ENCODE results near the gene CDKL2. TPM values are rescaled to one million over a fixed set of nuclear protein-coding genes. Genes with fewer than 3 reads are reported as not detected.

Gene CDKL2
- total RNA-seq, 6 experiments from 2014 or later: 0.05 TPM; not detected in 5

GRCh38 chr4:75552452-75552851 is 77.9 kb downstream of the CDKL2 start:
- intact Hi-C loops (cut with DNase I): no loop called here
- Histone ChIP-seq H3K9me3 (no peaks in the 10 kb centered on the region), H3K4me1 (no peaks in the 10 kb centered on the region), H3K36me3 (no peaks in the 10 kb centered on the region), H3K27ac (no peak overlapping the region), H3K4me3 (no peak overlapping the region), H3K27me3 (no peaks in the 10 kb centered on the region)
- no peak for ATAC-seq
- TF ChIP-seq CTCF (IDR thresholded peaks at IDR 0.05) (no peak), POLR2A (IDR thresholded peaks at IDR 0.05) (no peak)
- no peak for DNase-seq

GRCh38 chr4:75549019-75549418 is 81.3 kb downstream of the CDKL2 start:
- no peak for DNase-seq

GRCh38 chr4:75547647-75548387 is 82.5 kb downstream of the CDKL2 start:
- ATAC-seq (peak in 2 of 4 donors; percentile 35 to 40), DNase-seq (peak in 1 of 3 donors; percentile 43)
- WGBS (ENCODE audit: insufficient coverage, low coverage, low lambda C conversion rate, missing lambda C conversion rate): 67% methylated on average over 9 of the region's 15 CpGs
- no peak for TF ChIP-seq CTCF (IDR thresholded peaks at IDR 0.05)
- TF ChIP-seq POLR2A (IDR thresholded peaks at IDR 0.05): no peak
- intact Hi-C loops (cut with DNase I): no loop called here
- Histone ChIP-seq H3K4me1 (no peaks in the 10 kb centered on the region), H3K36me3 (no peaks in the 10 kb centered on the region), H3K4me3 (no peak overlapping the region), H3K27me3 (no peaks in the 10 kb centered on the region), H3K9me3 (no peaks in the 10 kb centered on the region), H3K27ac (no peak overlapping the region)

More at GRCh38 chr4:75549019-75549418, 81.3 kb downstream of the CDKL2 start:
- no peaks in the 10 kb centered on the region for H3K9me3 ChIP-seq
- no peaks in the 10 kb centered on the region for H3K36me3 ChIP-seq
- H3K4me1 ChIP-seq: no peaks in the 10 kb centered on the region
- ATAC-seq: no peak
- no peaks in the 10 kb centered on the region for H3K27me3 ChIP-seq
- intact Hi-C loops (cut with DNase I): no loop called here
- no peak overlapping the region for H3K27ac ChIP-seq
- no peak overlapping the region for H3K4me3 ChIP-seq
- no peak for TF ChIP-seq CTCF (IDR thresholded peaks at IDR 0.05)
- no peak for TF ChIP-seq POLR2A (IDR thresholded peaks at IDR 0.05)
- WGBS (ENCODE audit: insufficient coverage, low coverage, low lambda C conversion rate, missing lambda C conversion rate): 100% methylated on average over 2 of the region's 2 CpGs

- Histone ChIP-seq H3K4me3 (no peak overlapping the region), H3K9me3 (no peaks in the 10 kb centered on the region), H3K4me1 (no peaks in the 10 kb centered on the region), H3K36me3 (peaks cover 0 to 3% (median 0%) of the 10 kb centered on the region in 4 donors), H3K27ac (no peak overlapping the region), H3K27me3 (no peaks in the 10 kb centered on the region)
- TF ChIP-seq CTCF (IDR thresholded peaks at IDR 0.05) (no peak), POLR2A (IDR thresholded peaks at IDR 0.05) (no peak)
- no CpG with 5 or more reads among the region's 5 CpGs for WGBS (ENCODE audit: insufficient coverage, low coverage, low lambda C conversion rate, missing lambda C conversion rate)
- DNase-seq: no peak
- no peak for ATAC-seq
- intact Hi-C loops (cut with DNase I): no loop called here
These were observed 84.8 kb downstream of the CDKL2 start for GRCh38 chr4:75545526-75545925.

Measured in right lobe of liver (tissue), 6 donors.